PC-9 (cell line): ENCODE results near the gene NTF3. TPM values are rescaled to one million over a fixed set of nuclear protein-coding genes. Genes with fewer than 3 reads are reported as not detected.

Experiments
- BruUV-seq: library from RNA; stranded (reverse); fragments of 400-500 nt; replicated peaks from 2 replicates; lab custom pipeline; 2021; lab: Mats Ljungman, UMichigan
- CTCF ChIA-PET: fragments of 300-600 bp; sonication (Branson Sonifier 250); formaldehyde crosslinking; loops from one replicate; lab custom pipeline; 2022; ENCODE audit warnings: antibody characterized with exemption; lab: Charles Lee
- POLR2A ChIA-PET: fragments of 300-600 bp; sonication (Branson Sonifier 250); formaldehyde crosslinking; loops from one replicate; lab custom pipeline; 2022; ENCODE audit warnings: antibody characterized with exemption; ENCODE audit not compliant: unreplicated experiment; lab: Charles Lee
- DNase-seq, 2 experiments: peaks; one replicate each; pipeline versions ENCODE4 v3.0.0 to v3.0.0-alpha.2; 2015 to 2022; ENCODE audit warnings: mixed read lengths in 1 of 2
- H2AFZ ChIP-seq: fragments of 200-600 bp; sonication (generic); 2 replicates; pipeline ENCODE4 v1.8.1; 2017; ENCODE audit warnings: antibody characterized with exemption
- H3F3A ChIP-seq: fragments of 200-600 bp; sonication (generic); 2 replicates; pipeline ENCODE4 v1.8.1; 2017; ENCODE audit warnings: antibody characterized with exemption, mild to moderate bottlenecking, low read depth; ENCODE audit not compliant: insufficient read depth
- H3K27ac ChIP-seq: fragments of 200-600 bp; sonication (generic); 2 replicates; pipeline ENCODE4 v1.6.1; 2016; ENCODE audit warnings: mixed run types
- H3K27me3 ChIP-seq: fragments of 200-600 bp; sonication (generic); 2 replicates; pipeline ENCODE4 v1.6.1; 2016; ENCODE audit warnings: low read depth, mixed run types; ENCODE audit not compliant: insufficient read depth
- H3K36me3 ChIP-seq: fragments of 200-600 bp; sonication (generic); 2 replicates; pipeline ENCODE4 v1.6.1; 2016; ENCODE audit warnings: low read depth, mixed run types
- H3K4me1 ChIP-seq: fragments of 200-600 bp; sonication (generic); replicated peaks from 2 replicates; pipeline ENCODE4 v1.6.1; 2016; ENCODE audit warnings: mixed run types; ENCODE audit not compliant: insufficient read depth
- H3K4me2 ChIP-seq: fragments of 200-600 bp; sonication (generic); 2 replicates; pipeline ENCODE4 v1.6.1; 2017; ENCODE audit warnings: mixed run types
- H3K4me3 ChIP-seq: fragments of 200-600 bp; sonication (generic); 2 replicates; pipeline ENCODE4 v1.6.1; 2016; ENCODE audit warnings: mixed run types
- H3K79me2 ChIP-seq: fragments of 200-600 bp; sonication (generic); 2 replicates; pipeline ENCODE4 v1.6.1; 2017; ENCODE audit warnings: low read depth, mixed run types
- H3K9me2 ChIP-seq: fragments of 200-600 bp; sonication (generic); 2 replicates; pipeline ENCODE4 v1.8.1; 2017; ENCODE audit warnings: mild to moderate bottlenecking; ENCODE audit not compliant: insufficient read depth
- H3K9me3 ChIP-seq: fragments of 200-600 bp; sonication (generic); 2 replicates; pipeline ENCODE4 v1.8.1; 2016; ENCODE audit warnings: low read depth; ENCODE audit not compliant: insufficient read depth
- H4K20me1 ChIP-seq: fragments of 200-600 bp; sonication (generic); 2 replicates; pipeline ENCODE4 v1.8.1; 2017; ENCODE audit not compliant: insufficient read depth
- EZH2 ChIP-seq: fragments of 200-600 bp; sonication (generic); IDR thresholded peaks from 2 replicates; pipeline ENCODE4 v1.8.0; 2017; ENCODE audit warnings: antibody characterized with exemption, low read depth
- intact Hi-C: fragments of 100-400 bp; cut with micrococcal nuclease; formaldehyde crosslinking; loops from one replicate; pipeline ENCODE4 v1.10.0; 2022; ENCODE audit not compliant: unreplicated experiment
- total RNA-seq: library from RNA; stranded (reverse); gene quantifications from 2 replicates; pipeline ENCODE4 v1.2.3, GENCODE V29; 2021
- TF ChIP-seq, protein P1 (sequence below): fragments of 200-600 bp; sonication (generic); conservative IDR thresholded peaks from 2 replicates; pipeline ENCODE4 v1.6.1; 2017; ENCODE audit warnings: mixed run types, antibody characterized with exemption, mild to moderate bottlenecking, moderate library complexity

NTF3 gene
- total RNA-seq, 1 experiment from 2014 or later: not detected

DNA sequence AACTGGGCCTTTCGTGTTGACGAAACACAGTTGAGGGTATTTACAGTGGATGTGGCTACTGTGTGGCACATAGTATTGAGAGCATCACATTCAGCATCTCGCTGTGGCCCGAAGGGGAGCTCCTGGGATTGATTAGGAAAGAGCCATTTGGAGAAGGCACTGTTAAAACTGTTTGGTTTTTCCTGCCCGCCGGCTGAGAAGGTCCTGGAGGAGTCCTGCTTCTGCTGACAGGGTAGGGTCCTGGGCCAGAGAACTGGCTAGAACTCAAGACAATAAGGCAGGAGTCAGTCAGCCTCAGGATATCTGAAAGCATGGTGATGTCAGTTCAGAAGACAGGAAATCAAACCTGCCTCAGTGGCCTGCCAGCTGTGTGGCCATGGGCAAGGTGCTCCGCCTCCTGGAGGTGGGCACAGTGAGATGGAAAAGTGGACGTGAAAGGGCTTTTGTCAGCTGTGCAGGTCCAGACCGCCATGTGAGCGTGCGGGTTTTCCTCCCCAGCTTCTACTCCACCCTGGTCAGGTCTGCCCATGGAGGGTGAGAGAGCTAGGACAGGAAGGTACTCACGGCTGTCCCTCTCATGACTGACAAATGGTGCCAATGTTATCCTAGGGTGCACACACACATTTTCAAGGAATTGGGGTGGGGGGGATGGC, 92.3 kb downstream of the NTF3 start:
- Histone ChIP-seq H3K36me3 (no peaks in the 10 kb centered on the region), H3F3A (no peaks in the 10 kb centered on the region), H3K9me2 (no peaks in the 10 kb centered on the region), H3K27me3 (peaks cover 72% of the 10 kb centered on the region), H3K4me2 (no peak overlapping the region), H2AFZ (no peak overlapping the region), H3K79me2 (no peaks in the 10 kb centered on the region), H3K27ac (no peak overlapping the region), H4K20me1 (no peaks in the 10 kb centered on the region), H3K9me3 (no peaks in the 10 kb centered on the region), H3K4me1 (no peaks in the 10 kb centered on the region), H3K4me3 (no peak overlapping the region)
- no peak for DNase-seq
- ChIA-PET CTCF (no interaction called here), POLR2A (no interaction called here)
- BruUV-seq: no TSS peak
- intact Hi-C loops: no loop called here
- TF ChIP-seq EZH2: no peak
- TF ChIP-seq, protein P1, sequence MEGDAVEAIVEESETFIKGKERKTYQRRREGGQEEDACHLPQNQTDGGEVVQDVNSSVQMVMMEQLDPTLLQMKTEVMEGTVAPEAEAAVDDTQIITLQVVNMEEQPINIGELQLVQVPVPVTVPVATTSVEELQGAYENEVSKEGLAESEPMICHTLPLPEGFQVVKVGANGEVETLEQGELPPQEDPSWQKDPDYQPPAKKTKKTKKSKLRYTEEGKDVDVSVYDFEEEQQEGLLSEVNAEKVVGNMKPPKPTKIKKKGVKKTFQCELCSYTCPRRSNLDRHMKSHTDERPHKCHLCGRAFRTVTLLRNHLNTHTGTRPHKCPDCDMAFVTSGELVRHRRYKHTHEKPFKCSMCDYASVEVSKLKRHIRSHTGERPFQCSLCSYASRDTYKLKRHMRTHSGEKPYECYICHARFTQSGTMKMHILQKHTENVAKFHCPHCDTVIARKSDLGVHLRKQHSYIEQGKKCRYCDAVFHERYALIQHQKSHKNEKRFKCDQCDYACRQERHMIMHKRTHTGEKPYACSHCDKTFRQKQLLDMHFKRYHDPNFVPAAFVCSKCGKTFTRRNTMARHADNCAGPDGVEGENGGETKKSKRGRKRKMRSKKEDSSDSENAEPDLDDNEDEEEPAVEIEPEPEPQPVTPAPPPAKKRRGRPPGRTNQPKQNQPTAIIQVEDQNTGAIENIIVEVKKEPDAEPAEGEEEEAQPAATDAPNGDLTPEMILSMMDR: no peak

DNA sequence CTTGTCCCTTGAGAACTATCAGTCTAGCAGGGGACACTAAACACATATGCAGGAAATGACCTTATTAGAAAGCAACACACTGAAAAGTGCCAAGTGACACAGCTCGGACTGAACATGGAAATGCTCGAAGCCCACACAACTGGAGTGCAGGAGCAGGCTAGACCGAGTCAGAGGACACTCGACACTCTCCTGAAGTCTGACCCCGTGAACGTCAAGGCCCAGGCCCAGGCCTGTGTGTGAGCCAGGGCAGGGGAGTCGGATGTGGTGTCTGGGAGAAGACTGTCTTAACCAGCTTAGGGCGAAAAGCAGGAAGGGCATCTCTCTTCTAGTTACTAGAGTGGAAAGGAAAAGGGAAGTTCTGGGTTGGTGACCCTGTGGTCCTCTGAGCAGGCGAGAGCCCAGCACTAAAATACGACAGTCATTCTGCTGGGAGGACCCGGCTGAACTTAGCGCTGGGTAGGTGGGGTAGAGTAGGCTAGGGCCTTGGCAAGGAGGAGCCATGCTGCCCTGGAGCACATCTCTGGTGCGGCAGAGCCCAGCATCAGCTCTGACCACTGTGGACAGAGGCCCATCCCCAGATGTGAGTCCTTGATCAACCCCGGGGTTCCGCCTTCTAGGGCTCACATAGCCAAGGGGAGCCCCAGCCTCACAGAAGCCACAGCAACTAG, 93.0 kb downstream of the NTF3 start:
- H3K27ac ChIP-seq: no peak overlapping the region
- no peak for DNase-seq
- no peaks in the 10 kb centered on the region for H3K9me3 ChIP-seq
- H3K9me2 ChIP-seq: no peaks in the 10 kb centered on the region
- POLR2A ChIA-PET: no interaction called here
- intact Hi-C loops: no loop called here
- H3K27me3 ChIP-seq: peaks cover 65% of the 10 kb centered on the region
- no peaks in the 10 kb centered on the region for H3K36me3 ChIP-seq
- H3K4me3 ChIP-seq: no peak overlapping the region
- H2AFZ ChIP-seq: no peak overlapping the region
- no peaks in the 10 kb centered on the region for H3F3A ChIP-seq
- H3K4me1 ChIP-seq: no peaks in the 10 kb centered on the region
- no peaks in the 10 kb centered on the region for H3K79me2 ChIP-seq
- H3K4me2 ChIP-seq: no peak overlapping the region
- TF ChIP-seq EZH2: no peak
- TF ChIP-seq, protein P1: no peak
- CTCF ChIA-PET: no interaction called here
- no TSS peak for BruUV-seq
- H4K20me1 ChIP-seq: no peaks in the 10 kb centered on the region

DNA sequence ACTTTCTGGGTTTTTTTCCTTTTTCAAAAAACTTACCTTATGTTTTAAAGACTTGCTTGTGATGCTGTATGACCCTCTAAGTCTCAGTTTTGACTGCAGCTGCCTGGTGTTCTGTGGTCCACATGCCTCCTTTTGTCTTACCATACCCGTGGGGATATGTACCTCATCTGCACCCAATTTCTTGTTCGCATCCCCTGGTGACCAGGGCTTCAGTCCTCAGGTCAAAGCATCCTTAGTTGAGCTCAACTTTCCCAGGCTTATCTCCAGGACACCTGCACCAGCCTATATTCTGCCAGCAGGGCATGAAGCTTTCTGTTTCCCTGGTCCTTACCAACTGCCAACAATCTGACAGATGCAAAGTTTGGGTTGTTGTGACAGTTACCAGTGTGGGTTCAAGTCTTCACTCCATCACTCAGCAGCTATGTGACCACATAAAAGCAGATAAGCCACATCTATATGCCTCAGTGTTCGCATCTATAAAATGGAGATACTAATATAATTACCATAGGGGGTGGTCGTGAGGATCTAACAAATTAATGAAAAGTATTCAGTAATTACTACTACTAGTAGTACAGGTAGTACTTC, 94.0 kb downstream of the NTF3 start:
- POLR2A ChIA-PET: no interaction called here
- peaks cover 55% of the 10 kb centered on the region for H3K27me3 ChIP-seq
- H3F3A ChIP-seq: no peaks in the 10 kb centered on the region
- H3K4me2 ChIP-seq: no peak overlapping the region
- no peaks in the 10 kb centered on the region for H3K36me3 ChIP-seq
- H3K79me2 ChIP-seq: no peaks in the 10 kb centered on the region
- H4K20me1 ChIP-seq: no peaks in the 10 kb centered on the region
- H3K9me2 ChIP-seq: no peaks in the 10 kb centered on the region
- H3K27ac ChIP-seq: no peak overlapping the region
- no peaks in the 10 kb centered on the region for H3K9me3 ChIP-seq
- H3K4me1 ChIP-seq: no peaks in the 10 kb centered on the region
- no peak for TF ChIP-seq EZH2
- TF ChIP-seq, protein P1: no peak
- no peak for DNase-seq
- H2AFZ ChIP-seq: no peak overlapping the region
- CTCF ChIA-PET: interaction anchor here (0.6 kb wide), 1 partner anchor 1173 kb away, joined by 4 read pairs; no protein-coding TSS in a partner anchor
- intact Hi-C loops: no loop called here
- H3K4me3 ChIP-seq: no peak overlapping the region
- BruUV-seq: no TSS peak
